ENCODE results near the gene DPYSL5. TPM values are rescaled to one million over a fixed set of nuclear protein-coding genes. Genes with fewer than 3 reads are reported as not detected.

Gene DPYSL5
- total RNA-seq, 1 experiment from 2014 or later = not detected

DNA sequence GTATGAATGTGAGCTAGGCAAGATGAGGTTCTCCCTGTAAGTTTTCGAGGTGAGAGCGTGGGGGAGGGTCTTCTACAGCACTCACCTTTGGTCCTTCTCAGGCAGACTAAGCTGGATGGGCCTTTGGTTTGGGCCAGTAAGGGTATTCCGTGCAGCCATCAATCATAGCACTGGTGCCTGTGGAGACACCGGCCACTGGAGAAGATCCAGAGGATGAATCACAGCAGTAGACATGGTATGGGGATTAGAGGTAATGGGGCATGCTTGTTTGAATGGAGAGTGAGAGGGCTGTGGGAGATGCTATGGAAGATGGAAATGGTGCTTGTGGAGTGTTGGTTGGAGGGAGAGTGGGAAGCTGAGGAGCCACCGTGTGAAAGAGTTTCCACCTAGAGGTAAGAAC, 138.6 kb downstream of the DPYSL5 start:
- BruUV-seq (replicated peaks) = no TSS peak
- H3K9me3 Mint-ChIP-seq (ENCODE audit: low read depth, unreplicated experiment) = no peaks in the 10 kb centered on the region
- no peak overlapping the region for H3K4me3 Mint-ChIP-seq (ENCODE audit: low read depth, unreplicated experiment)
- DNase-seq = no peak
- TF ChIP-seq, protein P1, sequence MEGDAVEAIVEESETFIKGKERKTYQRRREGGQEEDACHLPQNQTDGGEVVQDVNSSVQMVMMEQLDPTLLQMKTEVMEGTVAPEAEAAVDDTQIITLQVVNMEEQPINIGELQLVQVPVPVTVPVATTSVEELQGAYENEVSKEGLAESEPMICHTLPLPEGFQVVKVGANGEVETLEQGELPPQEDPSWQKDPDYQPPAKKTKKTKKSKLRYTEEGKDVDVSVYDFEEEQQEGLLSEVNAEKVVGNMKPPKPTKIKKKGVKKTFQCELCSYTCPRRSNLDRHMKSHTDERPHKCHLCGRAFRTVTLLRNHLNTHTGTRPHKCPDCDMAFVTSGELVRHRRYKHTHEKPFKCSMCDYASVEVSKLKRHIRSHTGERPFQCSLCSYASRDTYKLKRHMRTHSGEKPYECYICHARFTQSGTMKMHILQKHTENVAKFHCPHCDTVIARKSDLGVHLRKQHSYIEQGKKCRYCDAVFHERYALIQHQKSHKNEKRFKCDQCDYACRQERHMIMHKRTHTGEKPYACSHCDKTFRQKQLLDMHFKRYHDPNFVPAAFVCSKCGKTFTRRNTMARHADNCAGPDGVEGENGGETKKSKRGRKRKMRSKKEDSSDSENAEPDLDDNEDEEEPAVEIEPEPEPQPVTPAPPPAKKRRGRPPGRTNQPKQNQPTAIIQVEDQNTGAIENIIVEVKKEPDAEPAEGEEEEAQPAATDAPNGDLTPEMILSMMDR (IDR thresholded peaks at IDR 0.05; ENCODE audit: unreplicated experiment) = no peak
- no peaks in the 10 kb centered on the region for H3K36me3 Mint-ChIP-seq (ENCODE audit: insufficient read depth, unreplicated experiment)
- no peak overlapping the region for H3K27ac Mint-ChIP-seq (ENCODE audit: unreplicated experiment)
- CTCF ChIA-PET = interaction anchor here (0.7 kb wide), 1 partner anchor 100 kb away, joined by 3 read pairs; the partner anchor contains the start of gene KHK
- intact Hi-C loops (cut with micrococcal nuclease; ENCODE audit: unreplicated experiment) = no loop called here
- H3K27me3 Mint-ChIP-seq (ENCODE audit: unreplicated experiment) = no peaks in the 10 kb centered on the region
- peaks cover 8% of the 10 kb centered on the region for H3K4me1 Mint-ChIP-seq (ENCODE audit: low read depth, unreplicated experiment)

- Mint-ChIP-seq H3K27ac (ENCODE audit: unreplicated experiment) (no peak overlapping the region), H3K4me1 (ENCODE audit: low read depth, unreplicated experiment) (no peaks in the 10 kb centered on the region)
- CTCF ChIA-PET = no interaction called here
Observed at GRCh38 chr2:26988058-26988860, 140.3 kb downstream of the DPYSL5 start.

GRCh38 chr2:26989156-26989555, 141.2 kb downstream of the DPYSL5 start:
- H3K9me3 Mint-ChIP-seq (ENCODE audit: low read depth, unreplicated experiment) = no peaks in the 10 kb centered on the region
- CTCF ChIA-PET = no interaction called here
- no peaks in the 10 kb centered on the region for H3K4me1 Mint-ChIP-seq (ENCODE audit: low read depth, unreplicated experiment)
- H3K36me3 Mint-ChIP-seq (ENCODE audit: insufficient read depth, unreplicated experiment) = no peaks in the 10 kb centered on the region
- TF ChIP-seq, protein P1 (IDR thresholded peaks at IDR 0.05; ENCODE audit: unreplicated experiment) = no peak
- no peaks in the 10 kb centered on the region for H3K27me3 Mint-ChIP-seq (ENCODE audit: unreplicated experiment)
- H3K4me3 Mint-ChIP-seq (ENCODE audit: low read depth, unreplicated experiment) = no peak overlapping the region
- BruUV-seq (replicated peaks) = no TSS peak
- no peak overlapping the region for H3K27ac Mint-ChIP-seq (ENCODE audit: unreplicated experiment)
- no peak for DNase-seq
- intact Hi-C loops (cut with micrococcal nuclease; ENCODE audit: unreplicated experiment) = no loop called here

More at GRCh38 chr2:26988058-26988860, 140.3 kb downstream of the DPYSL5 start:
- DNase-seq = no peak
- Mint-ChIP-seq H3K27me3 (ENCODE audit: unreplicated experiment) (no peaks in the 10 kb centered on the region), H3K36me3 (ENCODE audit: insufficient read depth, unreplicated experiment) (no peaks in the 10 kb centered on the region), H3K9me3 (ENCODE audit: low read depth, unreplicated experiment) (no peaks in the 10 kb centered on the region), H3K4me3 (ENCODE audit: low read depth, unreplicated experiment) (no peak overlapping the region)
- intact Hi-C loops (cut with micrococcal nuclease; ENCODE audit: unreplicated experiment) = no loop called here
- TF ChIP-seq, protein P1 (IDR thresholded peaks at IDR 0.05; ENCODE audit: unreplicated experiment) = no peak
- BruUV-seq (replicated peaks) = no TSS peak

- H3K9me3 Mint-ChIP-seq (ENCODE audit: low read depth, unreplicated experiment) = no peaks in the 10 kb centered on the region
- no peaks in the 10 kb centered on the region for H3K27me3 Mint-ChIP-seq (ENCODE audit: unreplicated experiment)
- TF ChIP-seq, protein P1 (IDR thresholded peaks at IDR 0.05; ENCODE audit: unreplicated experiment) = no peak
- CTCF ChIA-PET = no interaction called here
- H3K36me3 Mint-ChIP-seq (ENCODE audit: insufficient read depth, unreplicated experiment) = no peaks in the 10 kb centered on the region
- no peak overlapping the region for H3K4me3 Mint-ChIP-seq (ENCODE audit: low read depth, unreplicated experiment)
- intact Hi-C loops (cut with micrococcal nuclease; ENCODE audit: unreplicated experiment) = no loop called here
- no peak for DNase-seq
- no TSS peak for BruUV-seq (replicated peaks)
- no peaks in the 10 kb centered on the region for H3K4me1 Mint-ChIP-seq (ENCODE audit: low read depth, unreplicated experiment)
- no peak overlapping the region for H3K27ac Mint-ChIP-seq (ENCODE audit: unreplicated experiment)
Observed at GRCh38 chr2:26991717-26992116, 143.8 kb downstream of the DPYSL5 start.

Data from Calu3 (cell line).